ENCODE data around the gene RSBN1. TPM values are rescaled to one million over a fixed set of nuclear protein-coding genes. Genes with fewer than 3 reads are reported as not detected.

Gene RSBN1
- total RNA-seq, 1 donor from 2014 or later = 26.8 TPM

GRCh38 chr1:113792986-113793385 lies 19.3 kb downstream of the RSBN1 start:
- H3K27ac Mint-ChIP-seq (ENCODE audit: unreplicated experiment) = no peak overlapping the region
- TF ChIP-seq CTCF (conservative IDR thresholded peaks at IDR 0.05) = no peak

GRCh38 chr1:113792471-113792870 lies 19.8 kb downstream of the RSBN1 start:
- no peak for TF ChIP-seq CTCF (conservative IDR thresholded peaks at IDR 0.05)
- Mint-ChIP-seq H3K9me3 (no peaks in the 10 kb centered on the region), H3K4me1 (peaks cover 4% of the 10 kb centered on the region), H3K27me3 (ENCODE audit: low read depth) (no peaks in the 10 kb centered on the region), H3K27ac (ENCODE audit: unreplicated experiment) (no peak overlapping the region), H3K36me3 (ENCODE audit: low read depth) (peaks cover 18% of the 10 kb centered on the region), H3K4me3 (no peak overlapping the region)
- DNase-seq (ENCODE audit: low read depth, low spot score) = no peak

More at GRCh38 chr1:113792986-113793385, 19.3 kb downstream of the RSBN1 start:
- Mint-ChIP-seq H3K36me3 (ENCODE audit: low read depth) (peaks cover 21% of the 10 kb centered on the region), H3K4me3 (no peak overlapping the region), H3K4me1 (peaks cover 2% of the 10 kb centered on the region), H3K27me3 (ENCODE audit: low read depth) (no peaks in the 10 kb centered on the region), H3K9me3 (no peaks in the 10 kb centered on the region)
- no peak for DNase-seq (ENCODE audit: low read depth, low spot score)

DNA sequence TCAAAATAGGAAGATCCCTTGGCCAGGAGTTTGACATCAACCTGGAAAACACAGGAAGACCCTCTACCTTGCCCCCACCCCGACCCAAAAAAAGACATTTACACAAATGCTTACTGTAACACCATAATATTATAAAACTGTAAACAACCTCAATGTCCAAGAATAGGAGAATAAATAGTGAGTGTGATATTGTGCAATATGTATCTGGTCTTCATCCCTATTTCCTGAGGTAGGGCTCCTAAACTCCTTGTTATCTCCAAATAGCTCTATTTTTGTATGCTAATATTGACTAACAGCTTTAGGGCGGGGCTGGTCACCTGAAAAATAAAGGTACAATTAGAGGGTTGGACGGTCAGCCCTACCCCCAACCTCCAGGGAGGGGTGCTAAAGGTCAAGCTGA lies 23.5 kb downstream of the RSBN1 start:
- Mint-ChIP-seq H3K4me3 (no peak overlapping the region), H3K4me1 (peaks cover 16% of the 10 kb centered on the region), H3K27me3 (ENCODE audit: low read depth) (no peaks in the 10 kb centered on the region), H3K9me3 (no peaks in the 10 kb centered on the region), H3K27ac (ENCODE audit: unreplicated experiment) (no peak overlapping the region), H3K36me3 (ENCODE audit: low read depth) (peaks cover 13% of the 10 kb centered on the region)
- DNase-seq (ENCODE audit: low read depth, low spot score) = no peak
- TF ChIP-seq CTCF (conservative IDR thresholded peaks at IDR 0.05) = no peak

- H3K9me3 Mint-ChIP-seq = no peaks in the 10 kb centered on the region
- no peaks in the 10 kb centered on the region for H3K27me3 Mint-ChIP-seq (ENCODE audit: low read depth)
- no peak overlapping the region for H3K4me3 Mint-ChIP-seq
- no peak for TF ChIP-seq CTCF (conservative IDR thresholded peaks at IDR 0.05)
- H3K4me1 Mint-ChIP-seq = peaks cover 20% of the 10 kb centered on the region
- no peak for DNase-seq (ENCODE audit: low read depth, low spot score)
- H3K27ac Mint-ChIP-seq (ENCODE audit: unreplicated experiment) = no peak overlapping the region
- H3K36me3 Mint-ChIP-seq (ENCODE audit: low read depth) = peaks cover 8% of the 10 kb centered on the region
Measured at GRCh38 chr1:113787663-113788062, 24.6 kb downstream of the RSBN1 start.

DNA sequence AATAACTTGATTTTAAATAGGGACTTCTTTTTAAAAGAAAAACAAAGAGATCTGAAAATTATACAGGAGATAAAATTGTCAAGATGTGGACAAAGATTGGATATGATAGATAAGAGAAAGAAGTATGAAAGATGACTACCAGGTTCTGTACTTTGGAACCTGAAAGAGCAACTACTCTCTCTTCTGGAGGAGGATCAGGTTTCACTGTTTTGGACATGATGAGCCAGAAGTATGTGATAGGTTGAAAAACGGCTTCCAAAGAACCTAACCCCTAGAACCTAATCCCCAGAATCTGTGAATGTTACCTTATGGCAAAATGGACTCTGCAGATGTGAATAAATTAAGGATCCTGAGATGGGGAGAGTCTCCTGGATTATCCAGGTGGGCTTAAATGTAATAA lies 26.2 kb downstream of the RSBN1 start:
- Mint-ChIP-seq H3K4me1 (peaks cover 20% of the 10 kb centered on the region), H3K27ac (ENCODE audit: unreplicated experiment) (no peak overlapping the region), H3K36me3 (ENCODE audit: low read depth) (peaks cover 8% of the 10 kb centered on the region), H3K4me3 (no peak overlapping the region), H3K27me3 (ENCODE audit: low read depth) (no peaks in the 10 kb centered on the region), H3K9me3 (no peaks in the 10 kb centered on the region)
- no peak for TF ChIP-seq CTCF (conservative IDR thresholded peaks at IDR 0.05)
- no peak for DNase-seq (ENCODE audit: low read depth, low spot score)
